GM12891 (cell line): ENCODE results near the gene CRIP1.

Experiments used
- DNase-seq: peaks from one replicate; pipeline ENCODE4 v3.0.0; 2011; ENCODE audit warnings: low spot score; ENCODE audit not compliant: insufficient read length
- FAIRE-seq: peaks from 2 replicates; lab custom pipeline; 2011; peaks lifted over from hg19 to GRCh38; lab: Jason Lieb, UNC
- PAX5 ChIP-seq: IDR thresholded peaks from 2 replicates; pipeline ENCODE4 v1.6.1; 2011; ENCODE audit warnings: low read length, moderate library complexity, mild to moderate bottlenecking; ENCODE audit not compliant: insufficient read depth, severe bottlenecking
- POLR2A ChIP-seq: IDR thresholded peaks from 2 replicates; pipeline ENCODE4 v1.6.1; 2011; ENCODE audit warnings: low read depth, low read length, control low read depth
- POLR2AphosphoS5 ChIP-seq: IDR thresholded peaks from 2 replicates; pipeline ENCODE4 v1.6.1; 2011; ENCODE audit warnings: low read depth, low read length, control low read depth
- POU2F2 ChIP-seq: IDR thresholded peaks from 2 replicates; pipeline ENCODE4 v1.6.1; 2011; ENCODE audit warnings: low read depth, mild to moderate bottlenecking, control low read depth, low read length, moderate library complexity
- SPI1 ChIP-seq: IDR thresholded peaks from 2 replicates; pipeline ENCODE4 v1.6.1; 2011; ENCODE audit warnings: low read depth, low read length, control low read depth
- TAF1 ChIP-seq: IDR thresholded peaks from 2 replicates; pipeline ENCODE4 v1.6.1; 2011; ENCODE audit warnings: low read depth, low read length, control low read depth

CRIP1 gene

GRCh38 chr14:105450864-105451720 lies 35.6 kb upstream of the CRIP1 start:
- no peak for TF ChIP-seq POLR2A
- TF ChIP-seq SPI1 = no peak
- no peak for TF ChIP-seq TAF1
- TF ChIP-seq POLR2AphosphoS5 = no peak
- no peak for TF ChIP-seq POU2F2
- TF ChIP-seq PAX5 = no peak
- FAIRE-seq = no peak
- no peak for DNase-seq

DNA sequence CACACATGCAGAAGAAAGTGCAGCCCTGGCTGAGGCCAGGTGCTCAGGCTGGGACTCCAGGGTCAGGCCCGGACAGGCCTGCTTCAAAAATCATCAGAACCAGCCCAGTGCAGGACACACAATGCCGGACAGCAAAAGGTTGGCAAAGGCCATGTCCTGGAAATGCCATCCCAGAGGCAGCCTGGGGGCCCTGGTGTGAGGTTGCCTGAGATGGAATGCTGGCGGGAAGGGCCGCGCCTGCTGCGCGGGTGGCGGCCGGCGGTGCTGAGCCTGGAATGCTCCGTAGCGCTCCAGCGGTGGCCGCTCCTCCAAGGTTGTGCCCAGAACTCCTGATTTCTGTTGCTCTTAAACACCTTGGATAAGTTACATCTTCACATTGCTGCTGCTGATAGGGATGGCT lies 33.7 kb upstream of the CRIP1 start:
- no peak for DNase-seq

GRCh38 chr14:105453847-105454246 lies 32.8 kb upstream of the CRIP1 start:
- DNase-seq (no peak), FAIRE-seq (no peak)

More for the DNA sequence above, 33.7 kb upstream of the CRIP1 start:
- TF ChIP-seq PAX5 = no peak
- no peak for TF ChIP-seq POLR2A
- TF ChIP-seq TAF1 = no peak
- no peak for TF ChIP-seq POLR2AphosphoS5
- no peak for TF ChIP-seq SPI1
- no peak for TF ChIP-seq POU2F2
- FAIRE-seq = no peak

DNA sequence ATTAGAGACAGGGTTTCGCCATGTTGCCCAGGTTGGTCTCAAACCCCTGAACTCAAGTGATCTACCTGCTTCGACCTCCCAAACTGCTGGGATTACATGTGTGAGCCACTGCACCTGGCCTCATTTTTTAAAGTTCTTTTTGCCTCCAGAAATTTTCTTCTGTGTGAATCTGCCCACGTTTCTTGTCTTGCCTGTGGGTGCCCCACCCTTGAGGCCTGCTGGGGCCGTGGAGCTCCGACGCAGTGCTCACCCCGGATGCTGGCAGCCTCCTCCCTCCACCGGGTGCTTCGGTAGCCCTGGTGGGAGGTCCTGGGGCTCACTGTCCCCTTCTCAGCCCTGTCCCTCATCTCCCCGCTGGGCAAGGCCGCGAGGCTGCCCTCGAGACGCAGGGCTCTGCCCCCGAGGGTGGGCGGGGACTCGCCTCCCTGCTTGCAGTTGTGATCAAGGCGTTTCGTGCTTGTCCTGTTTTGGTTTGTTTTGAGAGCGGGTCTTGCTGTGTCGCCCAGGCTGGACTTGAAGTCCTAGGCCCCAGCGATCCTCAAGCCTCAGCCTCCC lies 31.5 kb upstream of the CRIP1 start:
- DNase-seq (no peak), FAIRE-seq (no peak)
- TF ChIP-seq POU2F2 = no peak
- no peak for TF ChIP-seq POLR2AphosphoS5
- no peak for TF ChIP-seq PAX5
- no peak for TF ChIP-seq POLR2A
- no peak for TF ChIP-seq TAF1
- TF ChIP-seq SPI1 = no peak

More at GRCh38 chr14:105453847-105454246, 32.8 kb upstream of the CRIP1 start:
- TF ChIP-seq POLR2AphosphoS5 (no peak), TAF1 (no peak), PAX5 (no peak), SPI1 (no peak), POLR2A (no peak), POU2F2 (no peak)

- FAIRE-seq = no peak
- no peak for DNase-seq
- TF ChIP-seq SPI1 (no peak), TAF1 (no peak), PAX5 (no peak), POU2F2 (no peak), POLR2AphosphoS5 (no peak), POLR2A (no peak)
Measured at GRCh38 chr14:105455766-105456660, 30.7 kb upstream of the CRIP1 start.

DNA sequence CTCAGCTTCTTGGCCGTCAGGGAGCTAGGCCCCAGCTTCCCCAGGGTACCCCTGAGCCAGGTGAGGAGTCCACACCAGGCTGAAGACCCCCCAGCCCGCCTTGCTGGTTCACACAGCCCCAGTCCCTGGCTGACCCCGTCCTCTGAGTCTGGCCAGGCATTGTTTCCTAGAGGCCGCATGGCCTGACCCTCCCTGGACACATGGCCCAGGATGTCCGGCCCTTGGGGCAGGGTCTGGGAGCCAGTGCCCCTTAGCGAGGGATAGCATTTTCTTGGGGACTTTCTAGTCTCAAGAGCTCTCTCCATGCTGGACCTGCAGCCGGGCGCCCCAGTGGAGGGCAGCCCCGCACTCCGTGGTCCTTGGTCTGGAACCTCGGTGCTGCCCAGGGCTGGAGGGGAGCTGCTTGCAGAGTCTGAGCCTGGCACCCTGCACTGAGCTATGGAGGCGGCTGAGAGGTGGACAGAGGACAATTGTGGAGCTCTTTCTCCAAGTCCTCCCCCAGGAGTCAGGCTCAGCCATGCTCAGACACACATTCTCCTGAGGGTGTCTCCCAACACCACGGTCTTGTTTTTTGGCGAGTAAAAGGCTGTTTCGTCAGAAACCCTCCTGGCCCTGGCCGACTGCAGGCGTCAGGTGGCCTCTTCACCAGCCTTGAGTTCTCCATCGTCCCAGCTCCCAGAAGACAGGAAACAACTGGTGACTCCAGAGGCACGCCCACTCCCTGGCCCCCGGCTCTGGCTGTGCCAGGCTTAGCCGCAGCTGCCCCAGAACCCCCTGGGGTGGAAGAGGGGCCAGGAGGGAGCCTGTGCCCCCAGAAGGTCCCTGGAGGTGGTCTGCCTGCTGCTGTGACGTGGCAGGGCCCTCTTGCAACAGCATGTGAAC lies 29.7 kb upstream of the CRIP1 start:
- TF ChIP-seq POLR2AphosphoS5 = no peak
- no peak for TF ChIP-seq SPI1
- TF ChIP-seq POLR2A = no peak
- TF ChIP-seq TAF1 = no peak
- TF ChIP-seq PAX5 = no peak
- TF ChIP-seq POU2F2 = no peak
- no peak for DNase-seq
- no peak for FAIRE-seq

DNA sequence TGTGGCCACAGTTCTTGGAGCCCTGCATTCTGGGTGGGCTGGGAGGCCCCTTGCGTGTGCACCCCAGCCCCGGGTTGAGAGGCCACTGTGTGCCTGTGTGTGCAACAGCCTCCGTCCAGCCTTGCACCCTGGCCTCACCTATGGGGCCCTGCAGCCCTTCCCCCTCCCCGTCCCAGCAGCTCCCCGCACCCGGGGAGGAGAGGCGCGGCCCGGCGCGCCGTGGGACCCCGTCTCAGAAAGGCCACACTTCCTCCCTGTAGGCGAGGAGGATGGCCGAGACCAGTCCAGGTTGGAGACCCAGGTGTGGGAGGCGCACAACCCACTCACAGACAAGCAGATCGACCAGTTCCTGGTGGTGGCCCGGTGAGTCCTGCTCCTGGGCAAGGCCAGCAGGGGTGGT lies 28.7 kb upstream of the CRIP1 start:
- TF ChIP-seq POLR2A = no peak
- no peak for TF ChIP-seq SPI1
- TF ChIP-seq TAF1 = no peak
- TF ChIP-seq POLR2AphosphoS5 = no peak
- no peak for TF ChIP-seq PAX5
- TF ChIP-seq POU2F2 = no peak
- no peak for DNase-seq
- FAIRE-seq = no peak

DNA sequence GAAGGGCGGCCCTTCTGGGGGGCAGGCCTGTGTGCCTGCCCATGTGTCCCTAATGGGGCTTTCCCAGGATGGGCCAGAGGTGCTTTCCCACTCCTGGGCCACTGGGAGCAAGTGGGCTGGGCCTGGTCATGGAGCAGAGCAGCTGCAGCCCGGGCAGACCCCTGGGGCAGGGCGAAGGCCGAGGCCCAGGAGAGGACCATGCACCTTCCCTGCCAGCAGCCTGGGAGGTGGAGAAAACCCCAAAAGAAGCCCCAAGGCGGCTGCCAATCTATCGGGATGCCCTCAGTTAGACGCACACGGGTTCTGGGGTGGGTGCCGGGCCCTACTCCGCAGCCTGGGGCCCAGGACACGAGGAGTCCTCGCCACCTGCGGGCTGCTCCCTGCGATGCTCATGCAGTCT lies 28.1 kb upstream of the CRIP1 start:
- TF ChIP-seq TAF1 = no peak
- TF ChIP-seq PAX5 = no peak
- no peak for TF ChIP-seq SPI1
- TF ChIP-seq POLR2A = no peak
- no peak for TF ChIP-seq POU2F2
- TF ChIP-seq POLR2AphosphoS5 = no peak
- FAIRE-seq = no peak
- DNase-seq = no peak
